ENCODE results near the gene NLRP6. TPM values are rescaled to one million over a fixed set of nuclear protein-coding genes. Genes with fewer than 3 reads are reported as not detected.

Gene NLRP6
- total RNA-seq, 1 experiment from 2014 or later = not detected

- Histone ChIP-seq H4K20me1 (ENCODE audit: control insufficient read depth, insufficient read depth, insufficient read length) (no peaks in the 10 kb centered on the region), H3K79me2 (ENCODE audit: insufficient read depth, low read length) (no peaks in the 10 kb centered on the region), H3K27ac (ENCODE audit: insufficient read length, low read depth, low read length) (no peak overlapping the region), H4K91ac (ENCODE audit: insufficient read length, low read depth, low read length) (no peak overlapping the region), H3K56ac (ENCODE audit: insufficient read length, low read depth, low read length) (no peak overlapping the region), H3K9me3 (ENCODE audit: control insufficient read depth, low read depth, low read length) (no peaks in the 10 kb centered on the region), H3K27me3 (ENCODE audit: insufficient read depth, low read length) (peaks cover 7% of the 10 kb centered on the region; the same call in 1 of the 2 replicates), H3K4me2 (ENCODE audit: insufficient read depth, insufficient read length, low read length) (no peak overlapping the region), H3K9ac (ENCODE audit: extremely low read depth, insufficient read length, low read length) (no peak overlapping the region), H2BK12ac (ENCODE audit: insufficient read length, low read depth, low read length) (no peak overlapping the region), H2AFZ (ENCODE audit: low read length) (no peak overlapping the region), H2BK120ac (ENCODE audit: low read depth, low read length, poor library complexity, severe bottlenecking) (no peak overlapping the region), H3K4me1 (ENCODE audit: insufficient read depth, low read length) (no peaks in the 10 kb centered on the region), H4K8ac (replicated peaks; ENCODE audit: insufficient read length, low read depth, low read length) (no peak overlapping the region), H3K23me2 (ENCODE audit: insufficient read length, low read depth, low read length, poor library complexity, severe bottlenecking) (peaks cover 9% of the 10 kb centered on the region), H2BK20ac (ENCODE audit: low read depth, low read length, poor library complexity, severe bottlenecking) (no peak overlapping the region), H3K4ac (ENCODE audit: low read depth, low read length) (no peak overlapping the region), H3K14ac (ENCODE audit: insufficient read depth, low read length) (no peak overlapping the region), H4K5ac (ENCODE audit: insufficient read length, low read depth, low read length) (no peak overlapping the region), H3T11ph (ENCODE audit: low read length) (no peak overlapping the region), H2AK5ac (ENCODE audit: insufficient read length, low read length) (no peak overlapping the region), H2BK5ac (ENCODE audit: insufficient read length, low read length) (no peak overlapping the region), H2BK15ac (ENCODE audit: low read depth, low read length) (no peak overlapping the region), H3K18ac (ENCODE audit: insufficient read length, low read depth, low read length) (no peak overlapping the region), H3K79me1 (ENCODE audit: insufficient read depth, low read depth, low read length, poor library complexity, severe bottlenecking) (no peaks in the 10 kb centered on the region), H3K23ac (ENCODE audit: insufficient read length, low read depth, low read length) (no peak overlapping the region)
- Mint-ChIP-seq H3K27ac (peak overlapping the region; percentile 30 to 95 (median 59); a peak in 6 of 7 replicates), H3K4me3 (peak overlapping the region; percentile 22 to 61; a peak in 3 of 5 replicates), H3K27me3 (ENCODE audit: low read depth) (peaks cover 13% of the 10 kb centered on the region), H3K9me3 (no peaks in the 10 kb centered on the region), H3K36me3 (ENCODE audit: insufficient read depth in 1 of 3, low read depth in 3 of 3) (peaks cover 19 to 40% (median 23%) of the 10 kb centered on the region in 3 experiments), H3K4me1 (peaks cover 25 to 32% of the 10 kb centered on the region in 2 experiments)
- TF ChIP-seq CTCF (conservative IDR thresholded peaks at IDR 0.05) = no peak
- no CpG with 5 or more reads among the region's 44 CpGs for WGBS (ENCODE audit: extremely low coverage, insufficient read length, low lambda C conversion rate)
- DNase-seq = no peak
Measured at GRCh38 chr11:291281-292210, 13.3 kb downstream of the NLRP6 start.

All from H9 (cell line).